ENCODE data around the gene CARS1.

CARS1 gene

GRCh38 chr11:2968341-2968900, 88.8 kb downstream of the CARS1 start:
- Histone ChIP-seq H3K9ac (no peak overlapping the region), H4K20me1 (ENCODE audit: insufficient read depth) (no peaks in the 10 kb centered on the region)

GRCh38 chr11:2964782-2965181, 92.4 kb downstream of the CARS1 start:
- H3K4me2 ChIP-seq, result no peak overlapping the region
- no peak for TF ChIP-seq CTCF (conservative IDR thresholded peaks at IDR 0.05; ENCODE audit: low read depth, low read length)
- H3K27me3 ChIP-seq (ENCODE audit: insufficient read depth, low read depth), result no peaks in the 10 kb centered on the region
- H3K9ac ChIP-seq, result no peak overlapping the region
- H3K4me1 ChIP-seq (ENCODE audit: low read depth, poor library complexity, severe bottlenecking), result no peaks in the 10 kb centered on the region
- H3K27ac ChIP-seq, result no peak overlapping the region
- H3K79me2 ChIP-seq (ENCODE audit: insufficient read depth, low read depth), result peaks cover 58% of the 10 kb centered on the region; the same call in 1 of the 2 replicates
- peaks cover 5% of the 10 kb centered on the region; the same call in 1 of the 2 replicates for H4K20me1 ChIP-seq (ENCODE audit: insufficient read depth)
- H3K36me3 ChIP-seq (ENCODE audit: insufficient read depth), result peaks cover 29% of the 10 kb centered on the region; the same call in 1 of the 2 replicates
- no peak overlapping the region for H3K4me3 ChIP-seq (IDR thresholded peaks at IDR 0.05; ENCODE audit: insufficient read depth, low read depth, low read length)
- H2AFZ ChIP-seq (ENCODE audit: low read depth), result no peak overlapping the region

More at GRCh38 chr11:2968341-2968900, 88.8 kb downstream of the CARS1 start:
- Histone ChIP-seq H2AFZ (ENCODE audit: low read depth) (no peak overlapping the region), H3K4me2 (no peak overlapping the region), H3K4me1 (ENCODE audit: low read depth, poor library complexity, severe bottlenecking) (no peaks in the 10 kb centered on the region), H3K27ac (no peak overlapping the region), H3K36me3 (ENCODE audit: insufficient read depth) (peaks cover 47% of the 10 kb centered on the region; the same call in 1 of the 2 replicates), H3K27me3 (ENCODE audit: insufficient read depth, low read depth) (no peaks in the 10 kb centered on the region), H3K79me2 (ENCODE audit: insufficient read depth, low read depth) (peaks cover 40% of the 10 kb centered on the region), H3K4me3 (IDR thresholded peaks at IDR 0.05; ENCODE audit: insufficient read depth, low read depth, low read length) (no peak overlapping the region)
- no peak for TF ChIP-seq CTCF (conservative IDR thresholded peaks at IDR 0.05; ENCODE audit: low read depth, low read length)

GRCh38 chr11:2963761-2964160, 93.5 kb downstream of the CARS1 start:
- peaks cover 61% of the 10 kb centered on the region; the same call in 1 of the 2 replicates for H3K79me2 ChIP-seq (ENCODE audit: insufficient read depth, low read depth)

GRCh38 chr11:2963112-2963754, 94.0 kb downstream of the CARS1 start:
- no peak overlapping the region for H3K4me2 ChIP-seq
- H3K4me3 ChIP-seq (IDR thresholded peaks at IDR 0.05; ENCODE audit: insufficient read depth, low read depth, low read length), result no peak overlapping the region
- TF ChIP-seq CTCF (conservative IDR thresholded peaks at IDR 0.05; ENCODE audit: low read depth, low read length), result no peak
- H2AFZ ChIP-seq (ENCODE audit: low read depth), result no peak overlapping the region
- peaks cover 57% of the 10 kb centered on the region; the same call in 1 of the 2 replicates for H3K79me2 ChIP-seq (ENCODE audit: insufficient read depth, low read depth)
- no peak overlapping the region for H3K27ac ChIP-seq
- peaks cover 5% of the 10 kb centered on the region; the same call in 1 of the 2 replicates for H4K20me1 ChIP-seq (ENCODE audit: insufficient read depth)
- H3K27me3 ChIP-seq (ENCODE audit: insufficient read depth, low read depth), result no peaks in the 10 kb centered on the region
- H3K9ac ChIP-seq, result no peak overlapping the region
- H3K4me1 ChIP-seq (ENCODE audit: low read depth, poor library complexity, severe bottlenecking), result no peaks in the 10 kb centered on the region
- peaks cover 38% of the 10 kb centered on the region for H3K36me3 ChIP-seq (ENCODE audit: insufficient read depth)

More at GRCh38 chr11:2963761-2964160, 93.5 kb downstream of the CARS1 start:
- no peak overlapping the region for H3K27ac ChIP-seq
- H3K4me2 ChIP-seq, result no peak overlapping the region
- TF ChIP-seq CTCF (conservative IDR thresholded peaks at IDR 0.05; ENCODE audit: low read depth, low read length), result no peak
- no peak overlapping the region for H3K9ac ChIP-seq
- no peaks in the 10 kb centered on the region for H3K27me3 ChIP-seq (ENCODE audit: insufficient read depth, low read depth)
- no peak overlapping the region for H3K4me3 ChIP-seq (IDR thresholded peaks at IDR 0.05; ENCODE audit: insufficient read depth, low read depth, low read length)
- H3K4me1 ChIP-seq (ENCODE audit: low read depth, poor library complexity, severe bottlenecking), result no peaks in the 10 kb centered on the region
- H3K36me3 ChIP-seq (ENCODE audit: insufficient read depth), result peaks cover 34% of the 10 kb centered on the region
- H4K20me1 ChIP-seq (ENCODE audit: insufficient read depth), result peaks cover 5% of the 10 kb centered on the region; the same call in 1 of the 2 replicates
- H2AFZ ChIP-seq (ENCODE audit: low read depth), result no peak overlapping the region
